Measurements from ENCODE around the gene PCDHB14.
A peak's percentile ranks its signal among the peaks of the same experiment; 100 is the strongest.
"Not testable (repeated sequence)": the region's sequence is repeated elsewhere in the genome, so short reads cannot be mapped to it uniquely, and the experiment has no call there.

The PCDHB14 gene

GRCh38 chr5:141223112-141223783 lies at the start of gene PCDHB14:
Gene PCDHB14 (plus strand): TSS chr5:141223343. CDS start chr5:141223506, 163 bp downstream.
- no peak for DNase-seq

DNA sequence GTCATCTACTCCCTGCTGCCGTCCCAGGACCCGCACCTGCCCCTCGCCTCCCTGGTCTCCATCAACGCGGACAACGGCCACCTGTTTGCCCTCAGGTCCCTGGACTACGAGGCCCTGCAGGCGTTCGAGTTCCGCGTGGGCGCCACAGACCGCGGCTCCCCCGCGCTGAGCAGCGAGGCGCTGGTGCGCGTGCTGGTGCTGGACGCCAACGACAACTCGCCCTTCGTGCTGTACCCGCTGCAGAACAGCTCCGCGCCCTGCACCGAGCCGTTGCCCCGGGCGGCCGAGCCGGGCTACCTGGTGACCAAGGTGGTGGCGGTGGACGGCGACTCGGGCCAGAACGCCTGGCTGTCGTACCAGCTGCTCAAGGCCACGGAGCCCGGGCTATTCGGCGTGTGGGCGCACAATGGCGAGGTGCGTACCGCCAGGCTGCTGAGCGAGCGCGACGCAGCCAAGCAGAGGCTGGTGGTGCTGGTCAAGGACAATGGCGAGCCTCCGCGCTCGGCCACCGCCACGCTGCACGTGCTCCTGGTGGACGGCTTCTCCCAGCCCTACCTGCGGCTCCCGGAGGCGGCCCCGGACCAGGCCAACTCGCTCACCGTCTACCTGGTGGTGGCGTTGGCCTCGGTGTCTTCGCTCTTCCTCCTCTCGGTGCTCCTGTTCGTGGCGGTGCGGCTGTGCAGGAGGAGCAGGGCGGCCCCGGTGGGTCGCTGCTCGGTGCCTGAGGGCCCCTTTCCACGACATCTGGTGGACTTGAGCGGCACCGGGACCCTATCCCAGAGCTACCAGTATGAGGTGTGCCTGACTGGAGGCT lies 48.6 kb upstream of the PCDHB14 start:
- DNase-seq, result not testable (repeated sequence)

GRCh38 chr5:141175933-141176332 lies 47.2 kb upstream of the PCDHB14 start:
- no peak for DNase-seq

DNA sequence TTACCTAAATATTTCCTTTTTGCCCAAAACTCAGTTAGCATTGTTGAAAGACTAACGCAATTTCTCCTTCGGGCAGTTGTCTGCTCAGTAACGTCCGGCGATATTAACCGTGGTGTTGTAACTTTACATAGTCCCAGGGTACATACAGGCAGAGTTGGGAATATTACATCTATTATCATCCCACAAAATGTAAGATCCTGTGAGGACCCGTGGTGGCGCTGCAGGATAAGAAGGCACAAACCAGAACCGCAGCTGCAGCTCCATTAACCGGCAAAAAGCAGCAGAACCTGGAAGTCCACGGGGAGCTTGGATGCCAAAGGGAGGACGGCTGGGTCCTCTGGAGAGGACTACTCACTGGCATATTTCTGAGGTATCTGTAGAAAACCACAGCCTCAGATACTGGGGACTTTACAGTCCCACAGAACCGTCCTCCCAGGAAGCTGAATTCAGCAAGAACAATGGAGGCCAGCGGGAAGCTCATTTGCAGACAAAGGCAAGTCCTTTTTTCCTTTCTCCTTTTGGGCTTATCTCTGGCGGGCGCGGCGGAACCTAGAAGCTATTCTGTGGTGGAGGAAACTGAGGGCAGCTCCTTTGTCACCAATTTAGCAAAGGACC lies 45.5 kb upstream of the PCDHB14 start, which contains the start of gene PCDHB8:
Gene PCDHB8, plus strand, starts transcription at position 214 of the 615 bp plus-strand sequence. Its CDS starts 245 bp downstream, at position 459.
- DNase-seq, result not testable (repeated sequence)

DNA sequence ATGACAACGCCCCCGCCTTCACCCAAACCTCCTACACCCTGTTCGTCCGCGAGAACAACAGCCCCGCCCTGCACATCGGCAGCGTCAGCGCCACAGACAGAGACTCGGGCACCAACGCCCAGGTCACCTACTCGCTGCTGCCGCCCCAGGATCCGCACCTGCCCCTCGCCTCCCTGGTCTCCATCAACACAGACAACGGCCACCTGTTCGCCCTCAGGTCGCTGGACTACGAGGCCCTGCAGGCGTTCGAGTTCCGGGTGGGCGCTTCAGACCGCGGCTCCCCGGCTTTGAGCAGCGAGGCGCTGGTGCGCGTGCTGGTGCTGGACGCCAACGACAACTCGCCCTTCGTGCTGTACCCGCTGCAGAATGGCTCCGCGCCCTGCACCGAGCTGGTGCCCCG lies 43.8 kb upstream of the PCDHB14 start:
- DNase-seq, result not testable (repeated sequence)

GRCh38 chr5:141179876-141180275 lies 43.3 kb upstream of the PCDHB14 start:
- not testable (repeated sequence) for DNase-seq

DNA sequence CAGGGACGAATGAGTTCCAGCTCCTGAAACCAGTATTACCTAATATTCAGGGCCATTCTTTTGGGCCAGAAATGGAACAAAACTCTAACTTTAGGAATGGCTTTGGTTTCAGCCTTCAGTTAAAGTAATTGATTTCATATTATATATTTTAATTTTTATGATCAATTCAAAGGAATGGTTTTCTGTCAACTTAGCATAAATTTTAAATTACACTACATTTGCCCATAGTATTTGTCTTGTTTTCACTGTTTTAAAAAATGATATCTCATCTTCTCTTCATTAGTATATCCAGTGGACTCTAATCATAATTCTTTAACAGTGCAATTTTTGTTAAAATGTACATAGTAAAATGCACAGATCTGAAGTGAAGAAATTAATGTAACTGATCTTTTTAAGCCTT lies 42.8 kb upstream of the PCDHB14 start:
- DNase-seq, result no peak

DNA sequence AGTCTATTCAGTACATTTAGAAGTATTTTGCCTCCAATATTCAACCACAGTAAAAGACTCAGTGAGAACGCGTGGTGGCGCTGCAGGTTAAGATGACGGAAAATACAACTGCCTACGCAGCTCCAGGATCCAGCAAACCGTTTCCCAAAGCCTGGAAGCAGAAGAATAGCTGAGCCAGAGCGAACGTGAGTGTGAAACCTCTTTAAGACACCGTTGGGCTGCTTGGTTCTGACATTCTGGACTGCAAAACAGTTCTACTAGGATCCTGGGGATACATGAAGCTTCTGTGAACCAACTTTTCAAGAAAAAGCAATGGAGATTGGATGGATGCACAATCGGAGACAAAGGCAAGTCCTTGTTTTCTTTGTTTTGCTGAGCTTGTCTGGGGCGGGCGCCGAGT lies 40.9 kb upstream of the PCDHB14 start, which contains the start of gene PCDHB16:
Gene PCDHB16, plus strand, starts transcription at position 140 of the 400 bp plus-strand sequence. Its CDS starts 173 bp downstream, at position 313.
- DNase-seq, result peak in 1 of 2 donors; percentile 11

DNA sequence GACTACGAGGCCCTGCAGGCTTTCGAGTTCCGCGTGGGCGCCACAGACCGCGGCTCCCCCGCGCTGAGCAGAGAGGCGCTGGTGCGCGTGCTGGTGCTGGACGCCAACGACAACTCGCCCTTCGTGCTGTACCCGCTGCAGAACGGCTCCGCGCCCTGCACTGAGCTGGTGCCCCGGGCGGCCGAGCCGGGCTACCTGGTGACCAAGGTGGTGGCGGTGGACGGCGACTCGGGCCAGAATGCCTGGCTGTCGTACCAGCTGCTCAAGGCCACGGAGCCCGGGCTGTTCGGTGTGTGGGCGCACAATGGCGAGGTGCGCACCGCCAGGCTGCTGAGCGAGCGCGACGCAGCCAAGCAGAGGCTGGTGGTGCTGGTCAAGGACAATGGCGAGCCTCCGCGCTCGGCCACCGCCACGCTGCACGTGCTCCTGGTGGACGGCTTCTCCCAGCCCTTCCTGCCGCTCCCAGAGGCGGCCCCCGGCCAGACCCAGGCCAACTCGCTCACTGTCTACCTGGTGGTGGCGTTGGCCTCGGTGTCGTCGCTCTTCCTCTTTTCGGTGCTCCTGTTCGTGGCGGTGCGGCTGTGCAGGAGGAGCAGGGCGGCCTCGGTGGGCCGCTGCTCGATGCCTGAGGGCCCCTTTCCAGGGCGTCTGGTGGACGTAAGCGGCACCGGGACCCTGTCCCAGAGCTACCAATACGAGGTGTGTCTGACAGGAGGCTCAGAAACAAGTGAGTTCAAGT lies 38.9 kb upstream of the PCDHB14 start:
- not testable (repeated sequence) for DNase-seq

DNA sequence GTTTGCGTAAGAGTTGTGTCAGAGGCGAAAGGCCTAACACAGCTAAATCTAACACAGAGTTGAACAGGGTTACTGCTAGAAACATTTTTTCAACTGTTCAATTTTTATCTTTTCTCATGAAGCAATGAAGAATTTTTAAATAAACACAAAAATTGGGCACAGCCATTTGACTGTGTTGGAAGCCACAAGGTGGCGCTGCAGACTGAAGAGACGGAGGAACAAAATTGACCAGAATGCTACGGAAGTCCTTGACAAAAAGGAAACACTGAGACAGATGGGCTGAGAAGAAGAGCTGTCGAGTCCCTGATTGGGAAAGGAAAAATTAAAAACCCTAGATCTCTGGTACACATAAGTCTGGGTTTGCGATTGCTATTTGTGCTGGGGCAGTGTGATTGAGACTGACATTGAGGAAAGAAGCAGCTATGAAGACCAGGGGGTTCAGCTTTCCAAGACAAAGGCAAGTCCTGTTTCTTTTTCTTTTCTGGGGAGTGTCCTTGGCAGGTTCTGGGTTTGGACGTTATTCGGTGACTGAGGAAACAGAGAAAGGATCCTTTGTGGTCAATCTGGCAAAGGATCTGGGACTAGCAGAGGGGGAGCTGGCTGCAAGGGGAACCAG lies 36.1 kb upstream of the PCDHB14 start, which contains the start of gene PCDHB9:
Gene PCDHB9, plus strand, starts transcription at position 265 of the 616 bp plus-strand sequence. Its CDS starts 158 bp downstream, at position 423.
- peak; percentile 35 to 42 for DNase-seq

GRCh38 chr5:141188682-141189081 lies 34.5 kb upstream of the PCDHB14 start:
- not testable (repeated sequence) for DNase-seq

DNA sequence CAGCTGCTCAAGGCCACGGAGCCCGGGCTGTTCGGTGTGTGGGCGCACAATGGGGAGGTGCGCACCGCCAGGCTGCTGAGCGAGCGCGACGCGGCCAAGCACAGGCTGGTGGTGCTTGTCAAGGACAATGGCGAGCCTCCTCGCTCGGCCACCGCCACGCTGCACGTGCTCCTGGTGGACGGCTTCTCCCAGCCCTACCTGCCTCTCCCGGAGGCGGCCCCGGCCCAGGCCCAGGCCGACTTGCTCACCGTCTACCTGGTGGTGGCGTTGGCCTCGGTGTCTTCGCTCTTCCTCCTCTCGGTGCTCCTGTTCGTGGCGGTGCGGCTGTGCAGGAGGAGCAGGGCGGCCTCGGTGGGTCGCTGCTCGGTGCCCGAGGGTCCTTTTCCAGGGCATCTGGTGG lies 34.0 kb upstream of the PCDHB14 start:
- DNase-seq, result not testable (repeated sequence)

DNA sequence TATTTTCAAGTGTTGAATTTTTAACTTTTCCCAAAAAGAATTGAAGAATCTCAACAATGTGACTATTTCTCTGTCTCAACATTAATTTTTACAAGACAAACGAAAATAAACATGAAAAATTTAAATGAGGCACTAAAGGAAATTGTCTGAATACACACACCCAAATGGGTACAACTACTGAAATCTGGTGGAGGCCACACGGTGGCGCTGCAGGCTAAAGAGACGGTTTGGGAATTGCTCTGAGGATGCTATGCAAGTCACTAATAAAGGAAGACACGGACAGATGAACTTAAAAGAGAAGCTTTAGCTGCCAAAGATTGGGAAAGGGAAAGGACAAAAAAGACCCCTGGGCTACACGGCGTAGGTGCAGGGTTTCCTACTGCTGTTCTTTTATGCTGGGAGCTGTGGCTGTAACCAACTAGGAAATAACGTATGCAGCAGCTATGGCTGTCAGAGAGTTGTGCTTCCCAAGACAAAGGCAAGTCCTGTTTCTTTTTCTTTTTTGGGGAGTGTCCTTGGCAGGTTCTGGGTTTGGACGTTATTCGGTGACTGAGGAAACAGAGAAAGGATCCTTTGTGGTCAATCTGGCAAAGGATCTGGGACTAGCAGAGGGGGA lies 30.9 kb upstream of the PCDHB14 start, which contains the start of gene PCDHB10:
Gene PCDHB10, plus strand, starts transcription at position 244 of the 616 bp plus-strand sequence. Its CDS starts 200 bp downstream, at position 444.
- peak; percentile 24 to 53 for DNase-seq

- not testable (repeated sequence) for DNase-seq
These were observed 28.8 kb upstream of the PCDHB14 start for GRCh38 chr5:141194332-141194731.

- DNase-seq, result no peak
These were observed 26.8 kb upstream of the PCDHB14 start for GRCh38 chr5:141196363-141196762.

DNA sequence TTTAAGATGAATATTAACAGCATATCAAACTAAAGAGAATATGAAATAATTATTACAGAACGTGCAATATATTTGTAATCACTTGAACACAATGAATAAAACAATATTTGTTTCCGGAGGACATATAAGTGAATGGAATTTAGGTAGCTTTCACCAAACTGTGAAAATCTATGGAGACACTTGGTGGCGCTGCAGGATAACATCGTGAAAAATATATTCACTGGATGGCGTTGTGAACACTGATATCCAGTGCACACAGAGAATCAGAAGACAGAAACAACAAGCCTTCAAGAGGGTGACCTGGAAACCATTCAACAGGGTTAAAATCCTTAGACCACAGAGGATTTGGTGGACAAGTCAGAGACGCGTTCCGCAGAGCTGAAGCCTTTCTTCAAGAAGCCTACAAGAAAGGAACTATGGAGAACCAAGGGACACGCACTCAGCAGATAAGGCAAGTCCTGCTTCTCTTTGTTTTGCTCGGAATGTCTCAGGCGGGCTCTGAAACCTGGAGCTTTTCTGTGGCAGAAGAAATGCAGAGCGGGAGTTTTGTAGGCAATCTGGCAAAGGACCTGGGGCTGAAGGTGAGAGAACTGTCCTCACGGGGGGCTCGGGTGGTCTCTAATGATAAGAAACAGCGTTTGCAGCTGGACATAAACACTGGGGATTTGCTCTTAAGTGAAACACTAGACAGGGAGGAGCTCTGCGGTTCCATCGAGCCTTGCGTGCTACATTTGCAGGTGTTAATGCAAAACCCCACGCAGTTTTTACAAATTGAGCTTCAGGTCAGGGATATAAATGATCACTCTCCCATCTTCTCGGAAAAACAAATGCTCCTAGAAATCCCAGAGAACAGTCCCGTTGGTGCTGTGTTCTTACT lies 23.5 kb upstream of the PCDHB14 start, which contains the start of gene PCDHB11:
Gene PCDHB11, plus strand, starts transcription at position 269 of the 877 bp plus-strand sequence. Its CDS starts 148 bp downstream, at position 417.
- no peak for DNase-seq

DNA sequence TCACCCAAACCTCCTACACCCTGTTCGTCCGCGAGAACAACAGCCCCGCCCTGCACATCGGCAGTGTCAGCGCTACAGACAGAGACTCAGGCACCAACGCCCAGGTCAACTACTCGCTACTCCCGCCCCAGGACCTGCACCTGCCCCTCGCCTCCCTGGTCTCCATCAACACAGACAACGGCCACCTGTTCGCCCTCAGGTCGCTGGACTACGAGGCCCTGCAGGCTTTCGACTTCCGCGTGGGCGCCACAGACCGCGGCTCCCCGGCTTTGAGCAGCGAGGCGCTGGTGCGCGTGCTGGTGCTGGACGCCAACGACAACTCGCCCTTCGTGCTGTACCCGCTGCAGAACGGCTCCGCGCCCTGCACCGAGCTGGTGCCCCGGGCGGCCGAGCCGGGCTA lies 22.0 kb upstream of the PCDHB14 start:
- DNase-seq, result not testable (repeated sequence)

DNA sequence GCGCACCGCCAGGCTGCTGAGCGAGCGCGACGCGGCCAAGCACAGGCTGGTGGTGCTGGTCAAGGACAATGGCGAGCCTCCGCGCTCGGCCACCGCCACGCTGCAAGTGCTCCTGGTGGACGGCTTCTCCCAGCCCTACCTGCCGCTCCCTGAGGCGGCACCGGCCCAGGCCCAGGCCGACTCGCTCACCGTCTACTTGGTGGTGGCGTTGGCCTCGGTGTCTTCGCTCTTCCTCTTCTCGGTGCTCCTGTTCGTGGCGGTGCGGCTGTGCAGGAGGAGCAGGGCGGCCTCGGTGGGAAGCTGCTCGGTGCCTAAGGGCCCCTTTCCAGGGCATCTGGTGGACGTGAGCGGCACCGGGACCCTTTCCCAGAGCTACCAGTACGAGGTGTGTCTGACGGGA lies 21.5 kb upstream of the PCDHB14 start:
- DNase-seq, result not testable (repeated sequence)

DNA sequence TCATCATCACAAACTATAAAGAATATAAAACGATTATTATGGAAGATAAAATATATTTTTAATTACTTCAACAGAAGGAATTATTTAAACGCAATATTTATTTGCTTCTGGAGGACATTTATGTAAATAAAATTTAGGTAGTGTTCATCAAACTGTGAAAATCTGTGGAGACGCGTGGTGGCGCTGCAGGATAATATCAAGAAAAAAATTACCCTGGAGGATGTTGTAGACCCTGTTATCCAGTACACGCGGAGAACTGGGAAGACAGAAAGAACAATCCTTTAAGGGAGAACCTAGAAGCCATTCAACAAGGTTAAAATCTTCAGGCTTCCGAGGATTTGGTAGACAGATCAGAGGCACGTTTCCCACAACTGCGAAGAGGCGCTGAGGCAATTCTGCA lies 14.7 kb upstream of the PCDHB14 start, which contains the start of gene PCDHB12:
Gene PCDHB12, plus strand, starts transcription at position 242 of the 400 bp plus-strand sequence. CDS start 189 bp downstream, outside the sequence.
- no peak for DNase-seq

GRCh38 chr5:141210281-141210680 lies 12.9 kb upstream of the PCDHB14 start:
- not testable (repeated sequence) for DNase-seq
